Measurements from ENCODE around the gene DCBLD1.

Gene DCBLD1

DNA sequence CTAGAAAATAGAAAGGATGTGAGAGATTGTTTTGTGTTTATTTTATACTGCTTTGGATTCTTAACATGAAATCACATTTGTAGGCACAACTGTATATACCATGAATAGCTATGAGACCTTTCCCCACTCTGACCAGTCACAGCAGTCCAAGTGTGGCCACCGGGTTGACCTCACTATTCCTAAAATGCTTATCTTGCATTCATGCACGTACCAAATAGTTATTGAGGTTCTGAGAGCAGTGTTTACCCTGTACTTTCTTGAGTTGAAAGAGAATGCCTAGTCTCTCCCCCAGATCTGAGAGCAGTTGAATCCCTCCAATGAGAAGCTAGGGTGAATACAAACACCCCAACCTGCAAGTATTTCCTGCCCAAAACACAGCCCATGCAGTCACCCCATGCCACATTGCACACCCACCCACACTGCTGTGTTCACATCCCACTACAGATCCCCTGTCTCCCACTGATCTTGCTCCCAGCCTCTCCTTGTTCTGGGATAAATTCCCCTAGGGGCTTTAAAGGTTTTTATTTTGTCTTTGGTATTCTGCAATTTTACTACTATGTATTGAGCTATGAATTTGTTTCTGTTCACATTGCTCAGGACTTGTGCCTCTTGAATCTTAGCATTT lies 68.3 kb downstream of the DCBLD1 start:
- H3K27ac ChIP-seq: no peak overlapping the region
- no peak for TF ChIP-seq ZFX (IDR thresholded peaks at IDR 0.05)

GRCh38 chr6:117552618-117553017 lies 70.1 kb downstream of the DCBLD1 start:
- no peak overlapping the region for H3K27ac ChIP-seq
- TF ChIP-seq, protein P1, sequence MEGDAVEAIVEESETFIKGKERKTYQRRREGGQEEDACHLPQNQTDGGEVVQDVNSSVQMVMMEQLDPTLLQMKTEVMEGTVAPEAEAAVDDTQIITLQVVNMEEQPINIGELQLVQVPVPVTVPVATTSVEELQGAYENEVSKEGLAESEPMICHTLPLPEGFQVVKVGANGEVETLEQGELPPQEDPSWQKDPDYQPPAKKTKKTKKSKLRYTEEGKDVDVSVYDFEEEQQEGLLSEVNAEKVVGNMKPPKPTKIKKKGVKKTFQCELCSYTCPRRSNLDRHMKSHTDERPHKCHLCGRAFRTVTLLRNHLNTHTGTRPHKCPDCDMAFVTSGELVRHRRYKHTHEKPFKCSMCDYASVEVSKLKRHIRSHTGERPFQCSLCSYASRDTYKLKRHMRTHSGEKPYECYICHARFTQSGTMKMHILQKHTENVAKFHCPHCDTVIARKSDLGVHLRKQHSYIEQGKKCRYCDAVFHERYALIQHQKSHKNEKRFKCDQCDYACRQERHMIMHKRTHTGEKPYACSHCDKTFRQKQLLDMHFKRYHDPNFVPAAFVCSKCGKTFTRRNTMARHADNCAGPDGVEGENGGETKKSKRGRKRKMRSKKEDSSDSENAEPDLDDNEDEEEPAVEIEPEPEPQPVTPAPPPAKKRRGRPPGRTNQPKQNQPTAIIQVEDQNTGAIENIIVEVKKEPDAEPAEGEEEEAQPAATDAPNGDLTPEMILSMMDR (conservative IDR thresholded peaks at IDR 0.05): no peak
- TF ChIP-seq ZFX (IDR thresholded peaks at IDR 0.05): no peak

DNA sequence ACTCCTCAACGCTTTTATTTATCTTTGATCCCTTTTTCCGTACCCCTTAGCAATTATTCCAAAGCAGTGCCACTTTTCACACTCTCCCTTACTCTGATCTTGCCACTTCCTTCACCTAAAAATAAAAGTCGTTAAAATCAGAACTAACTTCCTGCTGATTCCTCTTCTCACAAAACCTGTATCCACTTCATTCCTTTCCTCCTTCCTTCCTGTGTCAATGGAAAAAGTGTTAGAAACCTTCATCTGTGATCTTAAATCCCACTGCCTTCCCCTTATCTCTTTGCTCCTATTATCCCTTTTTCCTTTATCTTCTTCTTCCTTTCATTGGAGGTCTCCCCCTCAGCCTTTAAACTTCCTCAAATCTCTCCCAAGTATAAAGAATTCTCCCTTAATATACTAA lies 70.7 kb downstream of the DCBLD1 start:
- no peak overlapping the region for H3K27ac ChIP-seq
- TF ChIP-seq, protein P1 (conservative IDR thresholded peaks at IDR 0.05): no peak
- TF ChIP-seq ZFX (IDR thresholded peaks at IDR 0.05): no peak

GRCh38 chr6:117555262-117555849 lies 72.9 kb downstream of the DCBLD1 start:
- TF ChIP-seq, protein P1 (conservative IDR thresholded peaks at IDR 0.05): no peak
- TF ChIP-seq ZFX (IDR thresholded peaks at IDR 0.05): no peak
- no peak overlapping the region for H3K27ac ChIP-seq

GRCh38 chr6:117555882-117556498 lies 73.5 kb downstream of the DCBLD1 start:
- TF ChIP-seq, protein P1 (conservative IDR thresholded peaks at IDR 0.05): peak; percentile 82
- TF ChIP-seq ZFX (IDR thresholded peaks at IDR 0.05): no peak
- no peak overlapping the region for H3K27ac ChIP-seq

GRCh38 chr6:117557951-117558350 lies 75.5 kb downstream of the DCBLD1 start:
- no peak for TF ChIP-seq ZFX (IDR thresholded peaks at IDR 0.05)
- TF ChIP-seq, protein P1 (conservative IDR thresholded peaks at IDR 0.05): no peak
- H3K27ac ChIP-seq: no peak overlapping the region

- H3K27ac ChIP-seq: no peak overlapping the region
- TF ChIP-seq, protein P1 (conservative IDR thresholded peaks at IDR 0.05): no peak
- TF ChIP-seq ZFX (IDR thresholded peaks at IDR 0.05): no peak
Measured at GRCh38 chr6:117558818-117559217, 76.3 kb downstream of the DCBLD1 start.

Measured in C4-2B (cell line).